GM12878 (cell line): Measurements from ENCODE around the gene ALG6. TPM values are rescaled to one million over a fixed set of nuclear protein-coding genes. Genes with fewer than 3 reads are reported as not detected.

ENCODE experiments used
- ATAC-seq: fragments of 200-7000 bp; cut with Tn5 transposase; 3 replicates; pipeline ENCODE4 v1.9.1; 2020; ENCODE audit warnings: mild to moderate bottlenecking, moderate library complexity
- BruUV-seq: library from RNA; stranded (reverse); fragments of 400-500 nt; replicated peaks from 2 replicates; lab custom pipeline; 2021; lab: Mats Ljungman, UMichigan
- CTCF ChIA-PET: fragments of 300-600 bp; sonication (Branson Sonifier 250); formaldehyde crosslinking; extraction: SDS; loops from one replicate; lab custom pipeline; 2021; ENCODE audit warnings: inconsistent platforms; lab: Yijun Ruan, JAX
- POLR2A ChIA-PET: fragments of 350-600 bp; formaldehyde crosslinking; extraction: SDS; loops from one replicate; lab custom pipeline; 2021; ENCODE audit warnings: inconsistent platforms; lab: Charles Lee
- RAD21 ChIA-PET: fragments of 300-600 bp; sonication (Branson Sonifier 250); formaldehyde crosslinking; loops from one replicate; lab custom pipeline; 2023; ENCODE audit warnings: antibody characterized with exemption; ENCODE audit not compliant: unreplicated experiment; lab: Charles Lee
- SMC1A ChIA-PET: fragments of 300-600 bp; sonication (Branson Sonifier 250); formaldehyde crosslinking; loops from one replicate; lab custom pipeline; 2023; ENCODE audit not compliant: unreplicated experiment, uncharacterized antibody; lab: Charles Lee
- DNase-seq: peaks from one replicate; pipeline ENCODE4 v3.0.0-alpha.2; 2011; ENCODE audit warnings: low read depth, low spot score
- FAIRE-seq: peaks from 3 replicates; lab custom pipeline; 2011; peaks lifted over from hg19 to GRCh38; lab: Jason Lieb, UNC
- H2AFZ ChIP-seq: 2 replicates; pipeline ENCODE4 v1.6.0; 2011; ENCODE audit warnings: low read depth, low read length, control low read depth; ENCODE audit not compliant: control insufficient read depth
- H3K27ac ChIP-seq: 2 replicates; pipeline ENCODE4 v1.5.1; 2011; ENCODE audit warnings: control low read depth; ENCODE audit not compliant: control insufficient read depth, insufficient read depth
- H3K27me3 ChIP-seq, 2 experiments: replicated peaks in 1 of 2; 2 replicates each; pipeline versions ENCODE4 v1.6.0 to v1.6.1; 2011; ENCODE audit warnings: low read length in 1 of 2; ENCODE audit not compliant: control insufficient read depth in 2 of 2, insufficient read depth in 2 of 2
- H3K36me3 ChIP-seq, 2 experiments: 2 replicates each; pipeline ENCODE4 v1.5.1; 2011; ENCODE audit warnings: low read length in 1 of 2; ENCODE audit not compliant: control insufficient read depth in 2 of 2, insufficient read depth in 2 of 2
- H3K4me1 ChIP-seq: 2 replicates; pipeline ENCODE4 v1.6.1; 2011; ENCODE audit warnings: mild to moderate bottlenecking, low read length, moderate library complexity, mixed read lengths; ENCODE audit not compliant: control insufficient read depth, insufficient read depth
- H3K4me2 ChIP-seq: 2 replicates; pipeline ENCODE4 v1.6.0; 2011; ENCODE audit warnings: control low read depth; ENCODE audit not compliant: control insufficient read depth, insufficient read depth
- H3K4me3 ChIP-seq: fragments of 200-600 bp; sonication (generic); 2 replicates; pipeline ENCODE4 v1.5.1; 2016
- H3K79me2 ChIP-seq: 2 replicates; pipeline ENCODE4 v1.6.0; 2011; ENCODE audit warnings: low read length; ENCODE audit not compliant: control insufficient read depth, insufficient read depth
- H3K9ac ChIP-seq: 2 replicates; pipeline ENCODE4 v1.8.0; 2011; ENCODE audit warnings: low read length, control low read depth, mixed read lengths; ENCODE audit not compliant: control insufficient read depth, insufficient read depth
- H3K9me3 ChIP-seq: replicated peaks from 3 replicates; pipeline ENCODE4 v1.5.1; 2011; ENCODE audit warnings: mild to moderate bottlenecking, low read length; ENCODE audit not compliant: control insufficient read depth, insufficient read depth
- H4K20me1 ChIP-seq: 2 replicates; pipeline ENCODE4 v1.6.0; 2011; ENCODE audit not compliant: control insufficient read depth, insufficient read depth
- ATF3 ChIP-seq: IDR thresholded peaks from 2 replicates; pipeline ENCODE4 v1.6.1; 2011; ENCODE audit warnings: low read depth, mild to moderate bottlenecking, low read length, moderate library complexity, borderline replicate concordance; ENCODE audit errors: extremely low read depth
- BACH1 ChIP-seq: fragments of 450-650 bp; IDR thresholded peaks from 2 replicates; pipeline ENCODE4 v1.6.1; 2017; ENCODE audit warnings: mild to moderate bottlenecking, borderline replicate concordance
- BHLHE40 ChIP-seq, 2 experiments: fragments of 450-650 bp in 1 of 2; IDR thresholded peaks; 2 replicates each; pipeline ENCODE4 v1.6.1; 2011 to 2017; ENCODE audit warnings: low read depth in 2 of 2, borderline replicate concordance in 1 of 2, improper control_type of control experiment in 1 of 2, low read length in 1 of 2, mild to moderate bottlenecking in 1 of 2
- HDAC2 ChIP-seq: fragments of 200-600 bp; sonication (generic); IDR thresholded peaks from 2 replicates; pipeline ENCODE4 v1.6.1; 2017
- HDGF ChIP-seq: fragments of 450-650 bp; IDR thresholded peaks from 2 replicates; pipeline ENCODE4 v1.6.1; 2016; ENCODE audit warnings: antibody characterized with exemption
- MYC ChIP-seq: IDR thresholded peaks from 2 replicates; pipeline ENCODE4 v1.6.1; 2011; ENCODE audit warnings: mild to moderate bottlenecking, low read length, moderate library complexity, inconsistent platforms; ENCODE audit not compliant: insufficient read depth, insufficient replicate concordance, insufficient read length, severe bottlenecking
- RELB ChIP-seq: fragments of 450-650 bp; IDR thresholded peaks from 2 replicates; pipeline ENCODE4 v1.6.1; 2017; ENCODE audit warnings: low read depth, mild to moderate bottlenecking, moderate library complexity
- SIX5 ChIP-seq: IDR thresholded peaks from 2 replicates; pipeline ENCODE4 v1.6.1; 2011; ENCODE audit warnings: mild to moderate bottlenecking, low read depth, low read length, moderate library complexity; ENCODE audit not compliant: severe bottlenecking
- SP1 ChIP-seq: IDR thresholded peaks from one replicate; pipeline ENCODE4 v1.6.1; 2011; ENCODE audit warnings: low read depth, low read length
- SRF ChIP-seq, 2 experiments: IDR thresholded peaks; 2 replicates each; pipeline ENCODE4 v1.6.1; 2011; ENCODE audit warnings: low read depth in 2 of 2, low read length in 2 of 2, mild to moderate bottlenecking in 1 of 2, moderate library complexity in 1 of 2
- TAF1 ChIP-seq: IDR thresholded peaks from 2 replicates; pipeline ENCODE4 v1.6.1; 2011; ENCODE audit warnings: mild to moderate bottlenecking, low read depth, low read length, borderline replicate concordance
- WGBS: methylation state at CpG from one replicate; pipeline ENCODE4 v1.1.6; 2016; ENCODE audit warnings: low lambda C conversion rate; ENCODE audit not compliant: insufficient replicate concordance, insufficient coverage; ENCODE audit errors: missing lambda C conversion rate; 5-methylcytosine and 5-hydroxymethylcytosine counted together
- in situ Hi-C: fragments of 300-500 bp; cut with MboI; formaldehyde crosslinking; loops from 9 replicates; pipeline ENCODE4 v1.14.3; 2018; ENCODE audit warnings: mixed read lengths
- intact Hi-C: fragments of 100-400 bp; cut with micrococcal nuclease; formaldehyde crosslinking; loops from one replicate; pipeline ENCODE4 v1.14.2; 2022; ENCODE audit not compliant: unreplicated experiment
- polyA plus RNA-seq, 11 experiments: library from polyadenylated mRNA; depleted of rRNA in 4 of 11; unstranded in 6 of 11; stranded (reverse) in 5 of 11; fragments of >200 nt; fragmentation: Nextera tagmentation in 4 of 11; fragmentation: Illumina TruSeq in 1 of 11; extraction: Ambion mirVana in 4 of 11; extraction: Trizol in 1 of 11; gene quantifications; 1 replicate in 1 of 11; 2 replicates in 10 of 11; pipeline versions ENCODE4 v1.2.1 to v1.2.3, GENCODE V29; 2011 to 2016; ENCODE audit warnings: inconsistent platforms in 2 of 11, missing spikeins in 2 of 11, low read depth in 1 of 11
- total RNA-seq, 4 experiments: library from RNA; depleted of rRNA in 3 of 4; stranded (reverse); fragments of >200 nt in 3 of 4; fragmentation: Illumina TruSeq in 1 of 4; extraction: Trizol in 1 of 4; gene quantifications; 2 replicates each; pipeline versions ENCODE4 v1.2.1 to v1.2.3, GENCODE V29; 2013 to 2021

ALG6 gene
- total and polyA plus RNA-seq, 10 of the 15 experiments (the other 5 are each of a cell fraction or from before 2014, with no cell fraction given): 13.8 to 28.5 (median 17.1) TPM

GRCh38 chr1:63330331-63330916 lies 37.0 kb upstream of the ALG6 start (continued):
- no peak for TF ChIP-seq HDAC2

- intact Hi-C loops: loop anchor here (10.0 kb wide), 1 partner anchor 62 kb away; no protein-coding TSS in a partner anchor
- H3K9me3 ChIP-seq: no peaks in the 10 kb centered on the region
- FAIRE-seq: no peak
- TF ChIP-seq BACH1 (no peak), SIX5 (no peak), HDGF (no peak), BHLHE40 (IDR thresholded peaks at IDR 0.05; ENCODE audit: borderline replicate concordance in 1 of 2, low read depth in 2 of 2, low read length in 1 of 2) (no peak), MYC (no peak), SP1 (no peak), ATF3 (no peak), TAF1 (no peak), SRF (IDR thresholded peaks at IDR 0.05; ENCODE audit: low read depth in 2 of 2, low read length in 2 of 2) (no peak), RELB (no peak)
- TF ChIP-seq, all 136 proteins: peak for 0
- H3K9ac ChIP-seq: no peak overlapping the region
- no peaks in the 10 kb centered on the region for H3K79me2 ChIP-seq
- BruUV-seq: no TSS peak
- no peak overlapping the region for H2AFZ ChIP-seq
- in situ Hi-C loops: no loop called here
- H3K4me3 ChIP-seq: no peak overlapping the region
- no peak overlapping the region for H3K4me2 ChIP-seq
- no peak for ATAC-seq
- H4K20me1 ChIP-seq: no peaks in the 10 kb centered on the region
- ChIA-PET CTCF (interaction anchor here (1.5 kb wide), 1 partner anchor 196 kb away, joined by 3 read pairs; no protein-coding TSS in a partner anchor), POLR2A (no interaction called here), RAD21 (no interaction called here), SMC1A (interaction anchor here (1.3 kb wide), 1 partner anchor 8 kb away, joined by 3 read pairs; no protein-coding TSS in a partner anchor)
- no peak overlapping the region for H3K27ac ChIP-seq
- DNase-seq: no peak
- H3K27me3 ChIP-seq: no peaks in the 10 kb centered on the region; a peak in 1 of 4 replicates
- 2% methylated on average over 2 of the region's 2 CpGs for WGBS
- no peaks in the 10 kb centered on the region for H3K36me3 ChIP-seq
- no peaks in the 10 kb centered on the region for H3K4me1 ChIP-seq
These were observed 25.0 kb upstream of the ALG6 start for GRCh38 chr1:63342402-63342801.
